ENCODE data around the gene NFE2L3. TPM values are rescaled to one million over a fixed set of nuclear protein-coding genes. Genes with fewer than 3 reads are reported as not detected.

The NFE2L3 gene
- total and polyA plus RNA-seq, 9 of the 15 experiments (the other 6 are each of a cell fraction or from before 2014, with no cell fraction given) = 2.9 to 16.9 (median 12.4) TPM

GRCh38 chr7:26200444-26201246 lies 48.6 kb downstream of the NFE2L3 start, which contains the start of gene HNRNPA2B1 (continued):
- peak; percentile 97 for TF ChIP-seq PRPF4 (IDR thresholded peaks at IDR 0.05; ENCODE audit: insufficient read depth, low read depth, low read length, poor library complexity, severe bottlenecking)
- no peak for TF ChIP-seq SMAD2 (IDR thresholded peaks at IDR 0.05; ENCODE audit: low read depth, low read length)
- TF ChIP-seq CBX1 (IDR thresholded peaks at IDR 0.05; ENCODE audit: low read depth) = peak; percentile 92; the same call in 1 of the 2 replicates
- TF ChIP-seq UBTF (IDR thresholded peaks at IDR 0.05; ENCODE audit: borderline replicate concordance in 1 of 2, low read depth in 2 of 2, low read length in 2 of 2) = no peak
- TF ChIP-seq CCNT2 (IDR thresholded peaks at IDR 0.05; ENCODE audit: borderline replicate concordance, extremely low read depth, insufficient read length, low read depth, low read length) = no peak
- peak; percentile 72 for TF ChIP-seq CTBP1 (IDR thresholded peaks at IDR 0.05; ENCODE audit: borderline replicate concordance)
- TF ChIP-seq CREM (IDR thresholded peaks at IDR 0.05; ENCODE audit: low read depth) = peak; percentile 94
- TF ChIP-seq ZNF134 (CRISPR knock-in tag; conservative IDR thresholded peaks at IDR 0.05) = no peak
- TF ChIP-seq, protein P1, sequence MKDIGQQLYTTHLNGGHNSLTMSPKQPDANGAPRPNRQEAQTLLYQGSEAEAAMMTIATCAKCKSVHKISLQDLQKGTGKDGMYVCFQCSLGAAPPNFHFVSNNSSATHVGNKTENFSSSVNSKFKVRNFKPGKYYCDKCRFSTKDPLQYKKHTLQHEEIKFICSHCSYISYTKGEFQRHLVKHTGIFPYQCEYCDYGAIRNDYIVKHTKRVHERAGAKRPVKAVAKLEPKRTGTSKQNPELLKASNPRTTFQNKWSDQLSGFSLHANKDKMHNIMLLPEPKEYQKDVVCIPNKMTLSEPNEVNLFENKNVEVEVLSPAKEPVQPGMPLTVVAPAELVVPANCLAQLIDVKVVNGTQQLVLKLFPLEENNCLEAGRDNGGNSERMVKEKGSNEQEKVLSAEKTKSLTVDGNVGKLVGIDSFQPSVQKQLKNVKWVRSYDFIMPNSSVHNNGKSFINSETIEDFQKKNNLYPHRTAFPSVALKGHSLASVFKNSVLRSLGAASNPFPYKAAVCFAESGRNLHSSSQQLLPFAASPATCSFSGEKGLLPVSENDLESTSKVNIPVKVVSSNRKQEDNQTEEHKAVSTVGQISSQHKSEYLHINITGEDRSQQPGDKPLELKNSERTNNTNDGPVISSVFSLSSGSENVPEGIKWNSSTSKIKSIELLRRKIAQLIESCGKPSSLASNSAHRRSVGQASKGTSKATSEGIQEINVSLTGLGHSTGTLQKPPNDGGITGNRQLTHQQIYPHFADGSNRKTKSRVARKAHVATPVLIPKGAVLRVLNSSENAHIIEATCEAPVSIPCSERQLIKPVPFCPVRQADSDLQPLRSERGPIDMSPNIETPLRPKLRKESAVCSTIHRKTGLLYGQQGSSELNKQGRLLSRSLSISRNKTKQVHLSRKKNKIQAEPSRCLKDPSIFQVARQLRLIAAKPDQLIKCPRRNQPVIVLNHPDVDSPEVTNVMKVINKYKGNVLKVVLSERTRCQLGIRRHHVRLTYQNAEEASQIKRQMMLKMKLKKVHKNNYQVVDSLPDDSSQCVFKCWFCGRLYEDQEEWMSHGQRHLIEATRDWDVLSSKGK (CRISPR knock-in tag; IDR thresholded peaks at IDR 0.05) = no peak
- no peak for TF ChIP-seq HINFP (tag; conservative IDR thresholded peaks at IDR 0.05; ENCODE audit: low read depth)
- peak; percentile 93 for TF ChIP-seq GTF2B (IDR thresholded peaks at IDR 0.05; ENCODE audit: extremely low read depth, insufficient read length)
- no peak for TF ChIP-seq JUNB (CRISPR knock-in tag; conservative IDR thresholded peaks at IDR 0.05)
- no peak for TF ChIP-seq ZNF592 (IDR thresholded peaks at IDR 0.05)
